ENCODE data around the gene CPLX1. TPM values are rescaled to one million over a fixed set of nuclear protein-coding genes. Genes with fewer than 3 reads are reported as not detected.
A peak's percentile ranks its signal among the peaks of the same experiment; 100 is the strongest.
"Not testable (repeated sequence)": the region's sequence is repeated elsewhere in the genome, so short reads cannot be mapped to it uniquely, and the experiment has no call there.

Gene CPLX1
- total RNA-seq, 1 experiment from 2014 or later = 3.5 TPM

DNA sequence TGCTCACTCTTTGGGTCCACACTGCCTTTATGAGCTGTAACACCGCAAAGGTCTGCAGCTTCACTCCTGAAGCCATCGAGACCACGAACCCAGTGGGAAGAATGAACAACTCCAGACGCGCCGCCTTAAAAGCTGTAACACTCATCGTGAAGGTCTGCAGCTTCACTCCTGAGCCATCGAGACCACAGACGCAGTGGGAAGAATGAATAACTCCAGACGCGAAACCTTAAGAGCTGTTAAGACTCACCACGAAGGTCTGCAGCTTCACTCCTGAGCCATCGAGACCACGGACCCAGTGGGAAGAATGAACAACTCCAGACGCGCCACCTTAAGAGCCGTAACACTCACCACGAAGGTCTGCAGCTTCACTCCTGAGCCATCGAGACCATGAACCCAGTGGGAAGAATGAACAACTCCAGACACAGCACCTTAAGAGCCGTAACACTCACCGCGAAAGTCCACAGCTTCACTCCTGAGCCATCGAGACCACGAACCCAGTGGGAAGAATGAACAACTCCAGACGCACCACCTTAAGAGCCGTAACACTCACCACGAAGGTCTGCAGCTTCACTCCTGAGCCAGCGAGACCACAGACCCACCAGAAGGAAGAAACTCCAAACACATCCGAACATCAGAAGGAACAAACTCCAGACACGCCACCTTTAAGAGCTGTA is 51.4 kb downstream of the CPLX1 start:
- H3K36me3 Mint-ChIP-seq = peaks cover 63% of the 10 kb centered on the region
- H3K9me3 Mint-ChIP-seq = peaks cover 12% of the 10 kb centered on the region
- POLR2A ChIA-PET; H3K27me3 Mint-ChIP-seq (ENCODE audit: low read depth); ATAC-seq; H3K4me3 Mint-ChIP-seq; DNase-seq (ENCODE audit: low spot score): not testable (repeated sequence)
- CTCF ChIA-PET = interaction anchor here (0.8 to 1.5 kb wide), 4 partner anchors 8 to 117 kb away, joined by 3 to 5 read pairs (median 4); no protein-coding TSS in a partner anchor
- peaks cover 12% of the 10 kb centered on the region; the same call in 1 of the 2 replicates for H3K4me1 Mint-ChIP-seq
- H3K27ac Mint-ChIP-seq = peak overlapping the region; percentile 83

DNA sequence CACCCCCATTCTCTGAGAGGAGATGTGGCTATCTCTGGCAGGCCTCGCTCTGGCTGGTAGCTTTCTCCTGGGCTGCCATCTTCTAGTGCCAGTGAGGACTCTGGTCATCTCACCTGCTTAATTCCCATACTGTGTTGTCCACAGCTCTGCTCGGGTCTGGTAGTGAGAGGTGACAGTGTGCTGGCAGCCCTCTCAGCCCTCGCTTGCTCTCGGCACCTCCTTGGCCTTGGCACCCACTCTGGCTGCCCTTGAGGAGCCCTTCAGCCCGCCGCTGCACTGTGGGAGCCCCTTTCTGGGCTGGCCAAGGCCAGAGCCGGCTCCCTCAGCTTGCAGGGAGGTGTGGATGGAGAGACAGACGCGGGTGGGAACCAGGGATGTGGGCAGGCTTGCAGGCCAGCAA is 52.7 kb downstream of the CPLX1 start:
- ATAC-seq (no peak), DNase-seq (ENCODE audit: low spot score) (no peak)
- Mint-ChIP-seq H3K4me3 (no peak overlapping the region), H3K9me3 (peaks cover 12% of the 10 kb centered on the region), H3K4me1 (peaks cover 16% of the 10 kb centered on the region), H3K27me3 (ENCODE audit: low read depth) (no peaks in the 10 kb centered on the region), H3K36me3 (peaks cover 58% of the 10 kb centered on the region), H3K27ac (no peak overlapping the region)
- TF ChIP-seq, protein P1, sequence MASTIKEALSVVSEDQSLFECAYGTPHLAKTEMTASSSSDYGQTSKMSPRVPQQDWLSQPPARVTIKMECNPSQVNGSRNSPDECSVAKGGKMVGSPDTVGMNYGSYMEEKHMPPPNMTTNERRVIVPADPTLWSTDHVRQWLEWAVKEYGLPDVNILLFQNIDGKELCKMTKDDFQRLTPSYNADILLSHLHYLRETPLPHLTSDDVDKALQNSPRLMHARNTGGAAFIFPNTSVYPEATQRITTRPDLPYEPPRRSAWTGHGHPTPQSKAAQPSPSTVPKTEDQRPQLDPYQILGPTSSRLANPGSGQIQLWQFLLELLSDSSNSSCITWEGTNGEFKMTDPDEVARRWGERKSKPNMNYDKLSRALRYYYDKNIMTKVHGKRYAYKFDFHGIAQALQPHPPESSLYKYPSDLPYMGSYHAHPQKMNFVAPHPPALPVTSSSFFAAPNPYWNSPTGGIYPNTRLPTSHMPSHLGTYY (CRISPR knock-in tag; IDR thresholded peaks at IDR 0.05) = no peak
- no peak for TF ChIP-seq GRHL2 (CRISPR knock-in tag; IDR thresholded peaks at IDR 0.05; ENCODE audit: insufficient replicate concordance, severe bottlenecking)
- TF ChIP-seq, protein P2, sequence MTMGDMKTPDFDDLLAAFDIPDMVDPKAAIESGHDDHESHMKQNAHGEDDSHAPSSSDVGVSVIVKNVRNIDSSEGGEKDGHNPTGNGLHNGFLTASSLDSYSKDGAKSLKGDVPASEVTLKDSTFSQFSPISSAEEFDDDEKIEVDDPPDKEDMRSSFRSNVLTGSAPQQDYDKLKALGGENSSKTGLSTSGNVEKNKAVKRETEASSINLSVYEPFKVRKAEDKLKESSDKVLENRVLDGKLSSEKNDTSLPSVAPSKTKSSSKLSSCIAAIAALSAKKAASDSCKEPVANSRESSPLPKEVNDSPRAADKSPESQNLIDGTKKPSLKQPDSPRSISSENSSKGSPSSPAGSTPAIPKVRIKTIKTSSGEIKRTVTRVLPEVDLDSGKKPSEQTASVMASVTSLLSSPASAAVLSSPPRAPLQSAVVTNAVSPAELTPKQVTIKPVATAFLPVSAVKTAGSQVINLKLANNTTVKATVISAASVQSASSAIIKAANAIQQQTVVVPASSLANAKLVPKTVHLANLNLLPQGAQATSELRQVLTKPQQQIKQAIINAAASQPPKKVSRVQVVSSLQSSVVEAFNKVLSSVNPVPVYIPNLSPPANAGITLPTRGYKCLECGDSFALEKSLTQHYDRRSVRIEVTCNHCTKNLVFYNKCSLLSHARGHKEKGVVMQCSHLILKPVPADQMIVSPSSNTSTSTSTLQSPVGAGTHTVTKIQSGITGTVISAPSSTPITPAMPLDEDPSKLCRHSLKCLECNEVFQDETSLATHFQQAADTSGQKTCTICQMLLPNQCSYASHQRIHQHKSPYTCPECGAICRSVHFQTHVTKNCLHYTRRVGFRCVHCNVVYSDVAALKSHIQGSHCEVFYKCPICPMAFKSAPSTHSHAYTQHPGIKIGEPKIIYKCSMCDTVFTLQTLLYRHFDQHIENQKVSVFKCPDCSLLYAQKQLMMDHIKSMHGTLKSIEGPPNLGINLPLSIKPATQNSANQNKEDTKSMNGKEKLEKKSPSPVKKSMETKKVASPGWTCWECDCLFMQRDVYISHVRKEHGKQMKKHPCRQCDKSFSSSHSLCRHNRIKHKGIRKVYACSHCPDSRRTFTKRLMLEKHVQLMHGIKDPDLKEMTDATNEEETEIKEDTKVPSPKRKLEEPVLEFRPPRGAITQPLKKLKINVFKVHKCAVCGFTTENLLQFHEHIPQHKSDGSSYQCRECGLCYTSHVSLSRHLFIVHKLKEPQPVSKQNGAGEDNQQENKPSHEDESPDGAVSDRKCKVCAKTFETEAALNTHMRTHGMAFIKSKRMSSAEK (CRISPR knock-in tag; IDR thresholded peaks at IDR 0.05; ENCODE audit: borderline replicate concordance) = no peak
- no peak for TF ChIP-seq RELA (CRISPR knock-in tag; IDR thresholded peaks at IDR 0.05; ENCODE audit: borderline replicate concordance)
- TF ChIP-seq, protein P3, sequence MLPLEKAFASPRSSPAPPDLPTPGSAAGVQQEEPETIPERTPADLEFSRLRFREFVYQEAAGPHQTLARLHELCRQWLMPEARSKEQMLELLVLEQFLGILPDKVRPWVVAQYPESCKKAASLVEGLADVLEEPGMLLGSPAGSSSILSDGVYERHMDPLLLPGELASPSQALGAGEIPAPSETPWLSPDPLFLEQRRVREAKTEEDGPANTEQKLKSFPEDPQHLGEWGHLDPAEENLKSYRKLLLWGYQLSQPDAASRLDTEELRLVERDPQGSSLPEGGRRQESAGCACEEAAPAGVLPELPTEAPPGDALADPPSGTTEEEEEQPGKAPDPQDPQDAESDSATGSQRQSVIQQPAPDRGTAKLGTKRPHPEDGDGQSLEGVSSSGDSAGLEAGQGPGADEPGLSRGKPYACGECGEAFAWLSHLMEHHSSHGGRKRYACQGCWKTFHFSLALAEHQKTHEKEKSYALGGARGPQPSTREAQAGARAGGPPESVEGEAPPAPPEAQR (CRISPR knock-in tag; IDR thresholded peaks at IDR 0.05) = no peak
- TF ChIP-seq MYBL2 (CRISPR knock-in tag; IDR thresholded peaks at IDR 0.05) = no peak
- no peak for TF ChIP-seq JAZF1 (CRISPR knock-in tag; IDR thresholded peaks at IDR 0.05)
- no peak for TF ChIP-seq FOXP1 (CRISPR knock-in tag; IDR thresholded peaks at IDR 0.05; ENCODE audit: borderline replicate concordance)
- TF ChIP-seq, protein P4, sequence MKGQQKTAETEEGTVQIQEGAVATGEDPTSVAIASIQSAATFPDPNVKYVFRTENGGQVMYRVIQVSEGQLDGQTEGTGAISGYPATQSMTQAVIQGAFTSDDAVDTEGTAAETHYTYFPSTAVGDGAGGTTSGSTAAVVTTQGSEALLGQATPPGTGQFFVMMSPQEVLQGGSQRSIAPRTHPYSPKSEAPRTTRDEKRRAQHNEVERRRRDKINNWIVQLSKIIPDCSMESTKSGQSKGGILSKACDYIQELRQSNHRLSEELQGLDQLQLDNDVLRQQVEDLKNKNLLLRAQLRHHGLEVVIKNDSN (CRISPR knock-in tag; IDR thresholded peaks at IDR 0.05) = no peak
- TF ChIP-seq EMX1 (CRISPR knock-in tag; IDR thresholded peaks at IDR 0.05) = no peak
- no peak for TF ChIP-seq ZNF423 (CRISPR knock-in tag; IDR thresholded peaks at IDR 0.05)
- no peak for TF ChIP-seq ELF4 (CRISPR knock-in tag; IDR thresholded peaks at IDR 0.05; ENCODE audit: low read depth)
- no peak for TF ChIP-seq ZNF671 (CRISPR knock-in tag; IDR thresholded peaks at IDR 0.05)
- TF ChIP-seq, protein P5, sequence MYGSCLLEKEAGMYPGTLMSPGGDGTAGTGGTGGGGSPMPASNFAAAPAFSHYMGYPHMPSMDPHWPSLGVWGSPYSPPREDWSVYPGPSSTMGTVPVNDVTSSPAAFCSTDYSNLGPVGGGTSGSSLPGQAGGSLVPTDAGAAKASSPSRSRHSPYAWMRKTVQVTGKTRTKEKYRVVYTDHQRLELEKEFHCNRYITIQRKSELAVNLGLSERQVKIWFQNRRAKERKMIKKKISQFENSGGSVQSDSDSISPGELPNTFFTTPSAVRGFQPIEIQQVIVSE (CRISPR knock-in tag; IDR thresholded peaks at IDR 0.05; ENCODE audit: borderline replicate concordance) = no peak
- TF ChIP-seq, protein P6, sequence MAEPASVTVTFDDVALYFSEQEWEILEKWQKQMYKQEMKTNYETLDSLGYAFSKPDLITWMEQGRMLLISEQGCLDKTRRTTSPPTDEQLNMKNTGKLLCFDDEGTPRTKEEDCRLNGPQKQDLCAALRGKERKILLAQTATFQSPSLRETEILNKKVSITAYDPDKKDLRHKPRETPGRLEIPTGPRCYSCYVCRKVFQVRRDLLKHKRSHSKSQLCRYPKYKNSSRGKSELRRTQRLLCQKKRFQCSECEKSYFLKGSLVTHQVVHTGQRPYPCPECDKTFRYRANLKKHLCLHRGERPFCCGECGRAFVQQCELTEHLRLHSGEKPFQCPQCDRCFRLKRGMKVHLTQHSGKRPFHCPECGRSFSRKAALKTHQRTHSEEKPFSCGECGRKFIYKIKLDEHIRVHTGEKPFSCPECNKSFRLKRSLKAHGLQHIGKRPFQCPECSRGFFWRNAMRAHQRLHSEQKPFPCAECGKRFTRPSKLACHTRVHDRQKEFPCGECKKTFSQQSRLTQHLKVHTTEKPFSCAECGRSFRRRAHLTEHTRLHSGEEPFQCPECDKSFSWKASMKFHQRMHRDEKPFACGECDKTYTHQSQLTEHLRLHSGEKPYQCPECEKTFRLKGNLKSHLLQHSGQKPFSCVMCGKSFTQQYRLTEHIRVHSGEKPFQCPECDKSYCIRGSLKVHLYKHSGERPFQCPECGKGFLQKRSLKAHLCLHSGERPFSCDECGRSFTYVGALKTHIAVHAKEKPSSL (CRISPR knock-in tag; conservative IDR thresholded peaks at IDR 0.05) = no peak
- TF ChIP-seq HMGA2 (CRISPR knock-in tag; IDR thresholded peaks at IDR 0.05) = no peak
- TF ChIP-seq, protein P7, sequence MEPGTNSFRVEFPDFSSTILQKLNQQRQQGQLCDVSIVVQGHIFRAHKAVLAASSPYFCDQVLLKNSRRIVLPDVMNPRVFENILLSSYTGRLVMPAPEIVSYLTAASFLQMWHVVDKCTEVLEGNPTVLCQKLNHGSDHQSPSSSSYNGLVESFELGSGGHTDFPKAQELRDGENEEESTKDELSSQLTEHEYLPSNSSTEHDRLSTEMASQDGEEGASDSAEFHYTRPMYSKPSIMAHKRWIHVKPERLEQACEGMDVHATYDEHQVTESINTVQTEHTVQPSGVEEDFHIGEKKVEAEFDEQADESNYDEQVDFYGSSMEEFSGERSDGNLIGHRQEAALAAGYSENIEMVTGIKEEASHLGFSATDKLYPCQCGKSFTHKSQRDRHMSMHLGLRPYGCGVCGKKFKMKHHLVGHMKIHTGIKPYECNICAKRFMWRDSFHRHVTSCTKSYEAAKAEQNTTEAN (CRISPR knock-in tag; IDR thresholded peaks at IDR 0.05) = no peak
- TF ChIP-seq, protein P8, sequence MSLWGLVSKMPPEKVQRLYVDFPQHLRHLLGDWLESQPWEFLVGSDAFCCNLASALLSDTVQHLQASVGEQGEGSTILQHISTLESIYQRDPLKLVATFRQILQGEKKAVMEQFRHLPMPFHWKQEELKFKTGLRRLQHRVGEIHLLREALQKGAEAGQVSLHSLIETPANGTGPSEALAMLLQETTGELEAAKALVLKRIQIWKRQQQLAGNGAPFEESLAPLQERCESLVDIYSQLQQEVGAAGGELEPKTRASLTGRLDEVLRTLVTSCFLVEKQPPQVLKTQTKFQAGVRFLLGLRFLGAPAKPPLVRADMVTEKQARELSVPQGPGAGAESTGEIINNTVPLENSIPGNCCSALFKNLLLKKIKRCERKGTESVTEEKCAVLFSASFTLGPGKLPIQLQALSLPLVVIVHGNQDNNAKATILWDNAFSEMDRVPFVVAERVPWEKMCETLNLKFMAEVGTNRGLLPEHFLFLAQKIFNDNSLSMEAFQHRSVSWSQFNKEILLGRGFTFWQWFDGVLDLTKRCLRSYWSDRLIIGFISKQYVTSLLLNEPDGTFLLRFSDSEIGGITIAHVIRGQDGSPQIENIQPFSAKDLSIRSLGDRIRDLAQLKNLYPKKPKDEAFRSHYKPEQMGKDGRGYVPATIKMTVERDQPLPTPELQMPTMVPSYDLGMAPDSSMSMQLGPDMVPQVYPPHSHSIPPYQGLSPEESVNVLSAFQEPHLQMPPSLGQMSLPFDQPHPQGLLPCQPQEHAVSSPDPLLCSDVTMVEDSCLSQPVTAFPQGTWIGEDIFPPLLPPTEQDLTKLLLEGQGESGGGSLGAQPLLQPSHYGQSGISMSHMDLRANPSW (CRISPR knock-in tag; conservative IDR thresholded peaks at IDR 0.05; ENCODE audit: low read depth) = no peak
- POLR2A ChIA-PET = no interaction called here
- CTCF ChIA-PET = interaction anchor here (1.5 kb wide), 1 partner anchor 89 kb away, joined by 4 read pairs; no protein-coding TSS in a partner anchor
